Natural killer cell (primary cell): Measurements from ENCODE around the gene ADCY5. TPM values are rescaled to one million over a fixed set of nuclear protein-coding genes. Genes with fewer than 3 reads are reported as not detected.

Experiments used
- ATAC-seq, 3 donors: fragments of 150-1000 bp in 2 of 3; fragments of 200-7000 bp in 1 of 3; cut with Tn5 transposase; 1 replicate in 1 of 3; 2 replicates in 2 of 3; pipeline ENCODE4 v1.10.0; 2021; ENCODE audit warnings: mild to moderate bottlenecking in 2 of 3, moderate library complexity in 2 of 3
- DNase-seq, 2 donors: peaks; one replicate each; pipeline versions ENCODE4 v3.0.0 to v3.0.0-alpha.2; 2013 to 2021; ENCODE audit warnings: mixed read lengths in 1 of 2
- H3K27ac ChIP-seq: one replicate; pipeline ENCODE4 v1.5.1; 2013; ENCODE audit warnings: mild to moderate bottlenecking, low read length
- H3K27me3 ChIP-seq: one replicate; pipeline ENCODE4 v1.6.1; 2013; ENCODE audit warnings: low read length; ENCODE audit not compliant: control insufficient read depth, insufficient read depth
- H3K36me3 ChIP-seq: one replicate; pipeline ENCODE4 v1.6.1; 2013; ENCODE audit warnings: low read length; ENCODE audit not compliant: control insufficient read depth, insufficient read depth
- H3K4me1 ChIP-seq: one replicate; pipeline ENCODE4 v1.6.1; 2013; ENCODE audit warnings: low read length; ENCODE audit not compliant: control insufficient read depth, insufficient read depth
- H3K4me3 ChIP-seq: one replicate; pipeline ENCODE4 v1.5.1; 2013; ENCODE audit warnings: low read length
- H3K9me3 ChIP-seq: one replicate; pipeline ENCODE4 v1.6.1; 2013; ENCODE audit warnings: low read length; ENCODE audit not compliant: control insufficient read depth, insufficient read depth
- H3K27ac Mint-ChIP-seq, 2 donors: one replicate each; pipeline ENCODE4 v1.8.0; 2022; ENCODE audit warnings: mild to moderate bottlenecking in 2 of 2, mixed read lengths in 2 of 2, moderate library complexity in 1 of 2
- H3K27me3 Mint-ChIP-seq, 2 donors: one replicate each; pipeline ENCODE4 v1.8.0; 2022; ENCODE audit warnings: low read depth in 2 of 2, mixed read lengths in 2 of 2
- H3K36me3 Mint-ChIP-seq: one replicate; pipeline ENCODE4 v1.8.0; 2022; ENCODE audit warnings: mixed read lengths
- H3K4me1 Mint-ChIP-seq, 2 donors: one replicate each; pipeline ENCODE4 v1.8.0; 2022; ENCODE audit warnings: mixed read lengths in 2 of 2
- H3K4me3 Mint-ChIP-seq: one replicate; pipeline ENCODE4 v1.8.0; 2022; ENCODE audit warnings: mild to moderate bottlenecking, moderate library complexity, mixed read lengths
- H3K9me3 Mint-ChIP-seq, 2 donors: one replicate each; pipeline ENCODE4 v1.8.0; 2022; ENCODE audit warnings: mixed read lengths in 2 of 2
- CTCF ChIP-seq: fragments of 200-600 bp; IDR thresholded peaks from one replicate; pipeline ENCODE4 v1.8.0; 2022; ENCODE audit warnings: antibody characterized with exemption
- WGBS: methylation state at CpG from one replicate; pipeline ENCODE4 v1.1.7; 2013; ENCODE audit warnings: missing lambda C conversion rate; ENCODE audit not compliant: insufficient coverage; 5-methylcytosine and 5-hydroxymethylcytosine counted together
- intact Hi-C: fragments of 100-400 bp; cut with micrococcal nuclease; formaldehyde crosslinking; loops from one replicate; pipeline ENCODE4 v1.14.2; 2022
- total RNA-seq, 4 donors: library from RNA; stranded (reverse); fragments of 120-200 nt in 1 of 4; gene quantifications; one replicate each; pipeline versions ENCODE4 v1.2.3 to v1.2.4, GENCODE V29; 2013 to 2022

ADCY5 gene
- total RNA-seq, 3 donors from 2014 or later (not counting 1 experiment from before 2014, with no cell fraction given): not detected

- Histone ChIP-seq H3K4me1 (no peaks in the 10 kb centered on the region), H3K9me3 (no peaks in the 10 kb centered on the region), H3K36me3 (no peaks in the 10 kb centered on the region), H3K27me3 (no peaks in the 10 kb centered on the region), H3K27ac (no peak overlapping the region), H3K4me3 (no peak overlapping the region)
- 76% methylated on average over 8 of the region's 11 CpGs for whole genome bisulfite sequencing
- Mint-ChIP-seq H3K27me3 (peaks cover 0 to 3% of the 10 kb centered on the region in 2 donors), H3K4me3 (no peak overlapping the region), H3K4me1 (no peaks in the 10 kb centered on the region), H3K36me3 (no peaks in the 10 kb centered on the region), H3K27ac (no peak overlapping the region), H3K9me3 (no peaks in the 10 kb centered on the region)
- intact Hi-C loops: no loop called here
- ATAC-seq: no peak
- DNase-seq: no peak
- no peak for TF ChIP-seq CTCF
Measured at GRCh38 chr3:123379041-123379830, 69.7 kb downstream of the ADCY5 start.

GRCh38 chr3:123378409-123378915 lies 70.4 kb downstream of the ADCY5 start:
- H3K4me1 Mint-ChIP-seq: no peaks in the 10 kb centered on the region
- Histone ChIP-seq H3K9me3 (no peaks in the 10 kb centered on the region), H3K4me3 (no peak overlapping the region), H3K4me1 (no peaks in the 10 kb centered on the region), H3K36me3 (no peaks in the 10 kb centered on the region), H3K27ac (no peak overlapping the region), H3K27me3 (no peaks in the 10 kb centered on the region)
- H3K27ac Mint-ChIP-seq: no peak overlapping the region
- DNase-seq (no peak), ATAC-seq (no peak)
- H3K4me3 Mint-ChIP-seq: no peak overlapping the region
- no peaks in the 10 kb centered on the region for H3K36me3 Mint-ChIP-seq
- H3K9me3 Mint-ChIP-seq: no peaks in the 10 kb centered on the region
- 84% methylated on average over 8 of the region's 8 CpGs for WGBS
- TF ChIP-seq CTCF: no peak
- peaks cover 0 to 3% of the 10 kb centered on the region in 2 donors for H3K27me3 Mint-ChIP-seq
- intact Hi-C loops: no loop called here

- Histone ChIP-seq H3K36me3 (no peaks in the 10 kb centered on the region), H3K4me1 (no peaks in the 10 kb centered on the region), H3K4me3 (no peak overlapping the region), H3K27ac (no peak overlapping the region), H3K27me3 (no peaks in the 10 kb centered on the region), H3K9me3 (no peaks in the 10 kb centered on the region)
- DNase-seq (no peak), ATAC-seq (no peak)
- H3K9me3 Mint-ChIP-seq: no peaks in the 10 kb centered on the region
- no peaks in the 10 kb centered on the region for H3K36me3 Mint-ChIP-seq
- H3K4me3 Mint-ChIP-seq: no peak overlapping the region
- intact Hi-C loops: no loop called here
- TF ChIP-seq CTCF: no peak
- no peaks in the 10 kb centered on the region for H3K4me1 Mint-ChIP-seq
- no peaks in the 10 kb centered on the region for H3K27me3 Mint-ChIP-seq
- no peak overlapping the region for H3K27ac Mint-ChIP-seq
- 68% methylated on average over 2 of the region's 2 CpGs for WGBS
Measured at GRCh38 chr3:123377243-123377740, 71.6 kb downstream of the ADCY5 start.
